ENCODE measurements around the gene ADSS1.

Gene ADSS1

DNA sequence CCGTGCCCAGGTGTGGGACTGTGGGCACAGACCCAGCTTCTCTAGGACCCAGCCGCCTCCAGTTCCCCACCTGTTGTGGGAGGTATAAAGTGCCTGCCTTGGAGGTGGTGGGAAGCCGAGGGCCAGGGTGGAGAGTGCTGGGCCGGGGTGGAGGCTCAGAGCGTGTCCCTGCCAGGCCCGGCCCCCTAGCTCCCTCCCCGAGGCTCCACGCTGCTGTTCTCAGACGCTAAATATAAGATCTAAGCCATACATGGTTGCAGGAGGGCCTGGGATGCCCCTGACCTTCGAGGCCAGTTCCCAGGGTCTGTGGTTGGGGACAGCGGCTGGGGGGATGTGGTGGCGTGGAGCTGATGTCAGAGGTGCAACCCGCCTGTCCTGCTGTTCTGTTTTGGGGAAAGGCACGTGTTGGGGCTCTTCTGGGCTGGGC lies 23.8 kb upstream of the ADSS1 start:
- no peak for DNase-seq

- DNase-seq = no peak
Measured at GRCh38 chr14:104700747-104701217, 23.2 kb upstream of the ADSS1 start.

- no peak for DNase-seq
Measured at GRCh38 chr14:104701383-104702076, 22.5 kb upstream of the ADSS1 start.

DNA sequence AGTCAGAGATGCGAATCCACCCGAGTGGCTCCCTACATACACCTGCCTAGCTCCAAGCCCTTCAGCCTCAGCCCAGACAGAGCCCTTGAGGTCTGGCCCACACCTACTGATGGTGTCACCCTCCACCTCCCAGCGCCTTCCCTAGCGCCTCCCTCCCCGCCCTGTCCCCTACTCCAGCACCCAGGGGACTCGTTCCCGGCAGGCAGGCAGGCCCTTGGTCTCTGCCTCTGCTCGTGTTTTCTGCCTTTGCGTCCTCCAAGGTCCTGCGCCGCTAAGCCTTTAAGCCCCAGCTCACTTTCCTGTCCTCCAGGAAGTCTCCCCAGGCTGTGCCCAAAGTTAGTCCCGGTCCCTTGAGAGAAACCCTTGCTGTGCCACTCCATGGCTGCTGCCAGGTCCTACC lies 21.9 kb upstream of the ADSS1 start:
- DNase-seq = no peak

- DNase-seq = no peak
Measured at GRCh38 chr14:104702673-104703072, 21.4 kb upstream of the ADSS1 start.

- no peak for DNase-seq
Measured at GRCh38 chr14:104703269-104703668, 20.8 kb upstream of the ADSS1 start.

DNA sequence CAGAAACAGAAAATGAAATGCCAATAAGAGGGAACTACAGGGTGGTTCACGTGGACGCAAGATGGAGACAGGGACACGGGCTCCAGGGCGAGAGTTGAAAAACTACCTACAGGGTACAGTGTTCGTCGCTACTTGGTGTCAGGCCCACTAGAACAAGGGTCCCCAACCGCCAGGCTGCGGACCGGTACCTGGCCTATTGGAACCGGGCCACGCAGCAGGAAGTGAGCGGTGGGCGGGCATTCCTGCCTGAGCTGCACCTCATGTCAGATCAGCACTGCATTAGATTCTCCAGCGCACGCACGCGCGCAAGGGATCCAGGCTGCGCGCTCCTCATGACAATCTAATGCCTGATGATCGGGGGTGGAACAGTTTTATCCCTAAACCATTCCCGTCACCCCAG lies 19.8 kb upstream of the ADSS1 start:
- no peak for DNase-seq

- no peak for DNase-seq
Measured at GRCh38 chr14:104705340-104706047, 18.5 kb upstream of the ADSS1 start.

DNA sequence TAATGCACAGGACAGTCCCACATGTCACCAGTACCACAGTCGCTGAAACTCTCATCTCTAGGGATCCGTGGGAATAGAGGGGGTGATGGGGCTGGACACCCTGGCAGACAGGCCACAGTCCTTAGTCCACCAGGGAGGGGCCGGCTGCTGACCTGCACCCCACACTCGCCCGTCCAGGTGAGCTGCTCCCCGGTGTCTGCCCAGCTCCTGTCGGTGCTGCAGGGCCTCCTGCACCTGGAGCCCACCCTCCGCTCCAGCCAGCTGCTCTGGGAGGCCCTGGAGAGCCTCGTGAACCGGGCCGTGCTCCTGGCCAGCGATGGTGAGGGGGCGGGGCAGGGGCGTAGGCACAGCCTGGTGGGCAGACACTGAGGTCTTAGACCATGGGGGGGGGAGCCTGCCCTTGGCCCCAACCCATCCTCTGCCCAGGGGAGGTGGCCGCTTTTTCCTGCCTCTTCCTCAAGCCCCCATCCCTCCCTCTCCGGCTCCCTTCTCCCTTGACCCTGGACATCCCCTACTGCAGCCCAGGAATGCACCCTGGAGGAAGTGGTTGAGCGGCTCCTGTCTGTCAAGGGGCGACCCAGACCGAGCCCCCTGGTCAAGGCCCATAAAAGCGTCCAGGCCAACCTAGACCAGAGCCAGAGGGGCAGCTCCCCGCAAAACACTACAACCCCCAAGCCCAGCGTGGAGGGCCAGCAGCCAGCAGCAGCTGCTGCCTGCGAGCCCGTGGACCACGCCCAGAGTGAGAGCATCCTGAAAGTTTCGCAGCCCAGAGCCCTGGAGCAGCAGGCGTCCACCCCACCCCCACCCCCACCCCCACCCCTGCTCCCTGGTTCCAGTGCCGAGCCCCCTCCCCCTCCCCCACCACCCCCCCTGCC lies 17.1 kb upstream of the ADSS1 start:
- DNase-seq = no peak

GRCh38 chr14:104707608-104708595 lies 16.1 kb upstream of the ADSS1 start:
- no peak for DNase-seq

DNA sequence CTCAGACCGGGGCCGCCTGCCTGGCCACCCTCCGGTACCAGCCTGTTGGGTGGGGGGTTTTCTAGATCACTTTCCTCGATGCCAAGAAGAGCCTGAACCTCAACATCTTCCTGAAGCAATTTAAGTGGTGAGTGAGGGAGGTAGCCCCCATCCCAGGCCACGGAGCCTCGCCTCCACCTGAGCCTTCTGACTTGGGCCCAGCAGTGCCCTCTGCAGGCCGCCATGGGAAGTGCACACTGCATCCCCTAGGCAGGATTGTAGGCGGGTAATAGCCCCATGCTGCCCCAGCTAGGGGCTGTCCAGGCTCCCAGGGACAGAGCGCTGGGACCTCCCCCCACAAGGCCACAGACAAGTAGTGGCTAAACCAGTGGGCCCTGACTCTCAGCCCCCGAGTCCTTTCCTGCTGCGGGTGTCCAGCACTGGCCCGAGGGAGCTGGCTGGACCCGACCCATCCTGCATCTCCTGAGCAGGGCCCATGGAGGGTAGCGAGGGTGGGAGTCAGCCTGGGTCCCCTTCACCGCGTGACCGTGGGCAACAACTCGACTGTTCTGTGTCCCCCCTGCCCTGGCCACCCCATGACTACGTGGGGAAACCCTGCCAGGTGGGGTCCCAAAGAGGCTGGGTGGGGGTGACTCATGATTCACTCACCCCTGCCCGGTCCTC lies 15.3 kb upstream of the ADSS1 start:
- DNase-seq = peak; percentile 65

GRCh38 chr14:104709387-104710039 lies 14.5 kb upstream of the ADSS1 start:
- no peak for DNase-seq

DNA sequence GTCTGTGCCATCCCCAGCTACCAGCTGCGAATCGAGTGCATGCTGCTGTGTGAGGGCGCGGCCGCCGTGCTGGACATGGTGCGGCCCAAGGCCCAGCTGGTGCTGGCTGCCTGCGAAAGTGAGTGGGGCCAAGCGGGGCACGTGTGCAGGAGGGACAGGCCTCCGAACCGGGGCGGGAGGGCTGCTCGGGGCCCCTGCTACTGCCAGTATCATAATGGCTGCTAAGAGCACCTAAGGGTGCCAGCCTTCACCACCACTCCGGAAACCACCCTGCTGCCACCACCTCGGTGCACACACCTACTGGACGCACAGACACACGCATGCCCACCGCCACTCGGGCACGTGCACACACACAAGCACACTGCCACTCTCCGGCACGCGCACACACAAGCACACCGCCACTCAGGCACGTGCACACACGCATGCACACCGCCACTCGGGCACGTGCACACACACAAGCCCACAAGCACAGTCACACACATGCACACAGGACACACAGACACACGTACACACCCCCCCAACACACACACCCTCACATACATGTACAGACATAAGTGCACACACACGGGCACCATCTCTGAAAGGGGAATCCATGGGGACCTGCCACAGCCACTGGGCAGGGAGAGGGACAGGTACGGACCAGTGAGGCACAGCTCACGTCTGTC lies 13.8 kb upstream of the ADSS1 start:
- DNase-seq = no peak

DNA sequence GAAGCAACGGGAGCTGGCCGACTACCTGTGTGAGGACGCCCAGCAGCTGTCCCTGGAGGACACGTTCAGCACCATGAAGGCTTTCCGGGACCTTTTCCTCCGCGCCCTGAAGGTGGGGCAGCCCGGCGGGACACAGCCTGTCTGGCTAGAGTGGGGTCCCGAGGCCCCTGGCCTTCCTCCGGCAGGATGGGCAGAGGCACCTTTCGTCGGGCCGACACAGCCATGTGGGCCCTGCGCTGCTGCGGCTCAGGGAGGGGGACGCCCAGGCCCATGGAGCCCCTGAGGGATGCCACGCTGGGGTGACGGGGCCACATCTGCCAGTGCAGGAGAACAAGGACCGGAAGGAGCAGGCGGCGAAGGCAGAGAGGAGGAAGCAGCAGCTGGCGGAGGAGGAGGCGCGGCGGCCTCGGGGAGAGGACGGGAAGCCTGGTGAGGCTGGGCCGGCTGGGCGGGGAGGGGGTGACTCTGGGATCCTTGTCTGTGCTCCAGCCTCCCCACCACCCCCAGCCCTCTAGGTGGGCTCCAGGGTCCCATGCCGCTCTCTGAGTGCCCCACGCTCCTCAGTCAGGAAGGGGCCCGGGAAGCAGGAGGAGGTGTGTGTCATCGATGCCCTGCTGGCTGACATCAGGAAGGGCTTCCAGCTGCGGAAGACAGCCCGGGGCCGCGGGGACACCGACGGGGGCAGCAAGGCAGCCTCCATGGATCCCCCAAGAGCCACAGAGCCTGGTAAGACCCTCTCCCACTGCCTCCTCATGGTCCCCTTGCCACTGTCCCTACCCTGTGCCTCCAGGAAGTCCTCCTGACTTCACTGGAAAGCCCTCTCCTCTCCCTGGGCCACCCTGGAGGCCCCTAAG lies 10.9 kb upstream of the ADSS1 start:
- DNase-seq = no peak

- no peak for DNase-seq
Measured at GRCh38 chr14:104714066-104714465, 10.0 kb upstream of the ADSS1 start.

DNA sequence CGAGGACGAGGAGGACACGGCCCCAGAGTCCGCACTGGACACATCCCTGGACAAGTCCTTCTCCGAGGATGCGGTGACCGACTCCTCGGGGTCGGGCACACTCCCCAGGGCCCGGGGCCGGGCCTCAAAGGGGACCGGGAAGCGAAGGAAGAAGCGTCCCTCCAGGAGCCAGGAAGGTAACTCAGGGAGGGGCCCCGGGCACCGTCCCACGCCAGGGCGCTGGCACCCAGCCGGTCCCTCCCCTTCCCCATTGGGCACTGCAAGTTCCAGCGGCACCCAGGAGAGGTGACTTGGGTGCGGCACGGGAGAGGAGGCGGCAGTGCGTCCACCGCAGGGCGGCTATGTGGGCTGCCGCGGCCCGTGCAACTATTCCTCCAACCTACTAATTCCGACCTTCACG lies 9.3 kb upstream of the ADSS1 start:
- DNase-seq = no peak

- no peak for DNase-seq
Measured at GRCh38 chr14:104715416-104715815, 8.6 kb upstream of the ADSS1 start.

- DNase-seq = no peak
Measured at GRCh38 chr14:104715871-104716270, 8.2 kb upstream of the ADSS1 start.

GRCh38 chr14:104717137-104717536 lies 6.9 kb upstream of the ADSS1 start:
- no peak for DNase-seq

DNA sequence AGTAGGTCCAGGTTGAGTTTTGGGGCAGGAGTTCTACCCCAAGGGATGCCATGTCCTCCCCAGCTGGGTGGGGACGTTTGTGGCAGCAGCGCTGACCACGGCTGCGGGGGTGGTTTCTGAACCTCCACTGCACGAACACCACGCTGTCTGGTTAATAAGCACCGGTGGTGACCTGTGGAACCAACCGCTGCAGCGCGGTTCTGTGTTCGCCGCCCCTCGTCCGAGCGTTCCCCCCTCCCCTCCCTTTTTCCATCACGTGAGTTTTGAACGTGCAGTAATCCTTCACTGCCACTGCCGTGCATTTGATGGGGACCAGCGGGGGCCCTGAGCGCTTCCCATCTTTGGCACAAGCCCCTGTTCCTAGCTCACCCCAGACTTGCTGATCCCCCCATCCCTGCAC lies 6.4 kb upstream of the ADSS1 start:
- no peak for DNase-seq
